Renal cortex interstitium (tissue), 11 donors: ENCODE results near the gene IGSF21. TPM values are rescaled to one million over a fixed set of nuclear protein-coding genes. Genes with fewer than 3 reads are reported as not detected.

Experiments
- DNase-seq, 11 donors: peaks; one replicate each; pipeline ENCODE4 v3.0.0-alpha.2; 2013; ENCODE audit warnings: low read depth in 9 of 11, low spot score in 4 of 11; ENCODE audit errors: extremely low read depth in 1 of 11
- polyA plus RNA-seq, 3 donors: library from polyadenylated mRNA; unstranded; fragments of 120-200 nt; gene quantifications; one replicate each; pipeline ENCODE4 v1.2.1, GENCODE V29; 2013; ENCODE audit not compliant: insufficient read length in 3 of 3

IGSF21 gene
- polyA plus RNA-seq, 3 donors = 0.22 to 0.26 (median 0.26) TPM

GRCh38 chr1:18299441-18300338, 192.1 kb downstream of the IGSF21 start:
- no peak for DNase-seq

- DNase-seq = no peak
Observed at GRCh38 chr1:18300376-18300775, 192.8 kb downstream of the IGSF21 start.

GRCh38 chr1:18302788-18303413, 195.3 kb downstream of the IGSF21 start:
- no peak for DNase-seq

GRCh38 chr1:18304151-18304869, 196.7 kb downstream of the IGSF21 start:
- DNase-seq = no peak

GRCh38 chr1:18305182-18305795, 197.7 kb downstream of the IGSF21 start:
- DNase-seq = no peak

GRCh38 chr1:18307329-18307898, 199.8 kb downstream of the IGSF21 start:
- DNase-seq = no peak

GRCh38 chr1:18309552-18310155, 202.1 kb downstream of the IGSF21 start:
- DNase-seq = no peak

- DNase-seq = no peak
Observed at GRCh38 chr1:18312961-18313360, 205.4 kb downstream of the IGSF21 start.

GRCh38 chr1:18313523-18313922, 205.9 kb downstream of the IGSF21 start:
- DNase-seq = no peak

GRCh38 chr1:18314399-18314798, 206.8 kb downstream of the IGSF21 start:
- no peak for DNase-seq

- DNase-seq = no peak
Observed at GRCh38 chr1:18315449-18315848, 207.9 kb downstream of the IGSF21 start.

- DNase-seq = no peak
Observed at GRCh38 chr1:18316764-18317163, 209.2 kb downstream of the IGSF21 start.

- DNase-seq = no peak
Observed at GRCh38 chr1:18319099-18319498, 211.5 kb downstream of the IGSF21 start.

- no peak for DNase-seq
Observed at GRCh38 chr1:18320051-18320450, 212.5 kb downstream of the IGSF21 start.

- DNase-seq = no peak
Observed at GRCh38 chr1:18322368-18323032, 214.9 kb downstream of the IGSF21 start.

GRCh38 chr1:18323259-18323658, 215.7 kb downstream of the IGSF21 start:
- DNase-seq = no peak

- no peak for DNase-seq
Observed at GRCh38 chr1:18324246-18324645, 216.6 kb downstream of the IGSF21 start.

- DNase-seq = no peak
Observed at GRCh38 chr1:18325136-18325535, 217.5 kb downstream of the IGSF21 start.
